ENCODE data around the gene NID1.

The NID1 gene

GRCh38 chr1:235943581-235944114, 121.2 kb downstream of the NID1 start:
- TF ChIP-seq CTCF (IDR thresholded peaks at IDR 0.05; ENCODE audit: control insufficient read depth, insufficient read depth, low read depth, low read length, missing control alignments), result no peak
- DNase-seq (ENCODE audit: low read depth), result peak; percentile 96
- no peak overlapping the region for H3K4me3 ChIP-seq (ENCODE audit: control insufficient read depth, low read depth, low read length)

DNA sequence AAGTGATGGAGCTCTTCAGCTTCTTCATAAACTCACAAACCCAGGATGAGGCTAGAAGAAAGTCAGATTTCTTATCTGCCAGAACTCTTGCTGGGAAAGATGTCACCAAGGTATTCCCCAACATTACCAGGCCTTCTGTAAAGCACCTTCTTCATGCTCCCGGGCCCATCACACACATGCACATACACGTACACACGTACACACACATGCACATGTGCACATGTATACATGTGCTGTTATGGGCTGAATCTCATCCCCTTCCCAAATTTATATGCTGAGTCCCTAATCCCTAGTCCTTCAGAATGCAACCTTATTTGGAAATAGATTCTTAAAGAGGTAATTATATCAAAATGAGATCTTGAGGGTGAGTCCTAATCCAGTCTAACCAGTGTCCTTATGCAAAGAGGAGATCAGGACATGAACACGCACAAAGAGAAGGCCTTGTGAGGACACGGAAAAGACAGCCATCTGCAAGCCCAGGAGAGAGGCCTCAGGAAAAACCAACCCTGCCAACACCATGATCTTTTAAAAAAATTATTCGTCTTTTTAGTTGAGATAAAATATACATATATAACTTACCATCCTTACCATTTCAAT, 121.8 kb downstream of the NID1 start:
- H3K4me3 ChIP-seq (ENCODE audit: control insufficient read depth, low read depth, low read length), result no peak overlapping the region
- TF ChIP-seq CTCF (IDR thresholded peaks at IDR 0.05; ENCODE audit: control insufficient read depth, insufficient read depth, low read depth, low read length, missing control alignments), result no peak
- DNase-seq (ENCODE audit: low read depth), result no peak

GRCh38 chr1:235942625-235942934, 122.3 kb downstream of the NID1 start:
- DNase-seq (ENCODE audit: low read depth), result no peak
- no peak overlapping the region for H3K4me3 ChIP-seq (ENCODE audit: control insufficient read depth, low read depth, low read length)
- no peak for TF ChIP-seq CTCF (IDR thresholded peaks at IDR 0.05; ENCODE audit: control insufficient read depth, insufficient read depth, low read depth, low read length, missing control alignments)

- DNase-seq (ENCODE audit: low read depth), result peak; percentile 62
- TF ChIP-seq CTCF (IDR thresholded peaks at IDR 0.05; ENCODE audit: control insufficient read depth, insufficient read depth, low read depth, low read length, missing control alignments), result no peak
- H3K4me3 ChIP-seq (ENCODE audit: control insufficient read depth, low read depth, low read length), result no peak overlapping the region
Observed at GRCh38 chr1:235941876-235942624, 122.8 kb downstream of the NID1 start.

GRCh38 chr1:235940285-235940684, 124.6 kb downstream of the NID1 start:
- DNase-seq (ENCODE audit: low read depth), result no peak
- H3K4me3 ChIP-seq (ENCODE audit: control insufficient read depth, low read depth, low read length), result no peak overlapping the region
- TF ChIP-seq CTCF (IDR thresholded peaks at IDR 0.05; ENCODE audit: control insufficient read depth, insufficient read depth, low read depth, low read length, missing control alignments), result no peak

GRCh38 chr1:235939480-235939775, 125.5 kb downstream of the NID1 start:
- no peak for TF ChIP-seq CTCF (IDR thresholded peaks at IDR 0.05; ENCODE audit: control insufficient read depth, insufficient read depth, low read depth, low read length, missing control alignments)
- H3K4me3 ChIP-seq (ENCODE audit: control insufficient read depth, low read depth, low read length), result no peak overlapping the region
- no peak for DNase-seq (ENCODE audit: low read depth)

Measured in AG09309 (cell line).